ENCODE results near the gene DDX39B. TPM values are rescaled to one million over a fixed set of nuclear protein-coding genes. Genes with fewer than 3 reads are reported as not detected.
"Not testable (repeated sequence)": the region's sequence is repeated elsewhere in the genome, so short reads cannot be mapped to it uniquely, and the experiment has no call there.

Gene DDX39B
- total RNA-seq, 1 donor from 2014 or later, result 331 TPM

DNA sequence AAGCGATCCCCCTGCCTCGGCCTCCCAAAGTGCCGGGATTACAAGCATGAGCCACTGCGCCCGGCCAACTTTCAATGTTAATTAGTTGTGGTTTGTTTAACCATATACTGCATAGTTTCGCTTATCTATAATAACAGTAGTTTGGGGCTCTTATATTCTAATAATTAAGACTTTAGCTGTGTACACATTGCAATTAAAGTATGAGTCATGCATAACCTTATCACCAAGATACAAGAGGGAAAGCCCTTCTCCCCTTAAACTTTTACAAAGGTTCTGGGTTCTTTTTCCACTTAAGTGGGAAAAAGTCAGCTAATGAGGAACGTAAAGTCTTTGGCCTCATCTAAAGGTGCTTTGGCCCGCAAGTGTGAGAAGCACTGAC, 16.3 kb downstream of the DDX39B start:
- no peak overlapping the region for H3K27ac Mint-ChIP-seq (ENCODE audit: unreplicated experiment)
- peaks cover 14% of the 10 kb centered on the region for H3K27me3 Mint-ChIP-seq (ENCODE audit: unreplicated experiment)
- TF ChIP-seq CTCF (IDR thresholded peaks at IDR 0.05), result no peak
- H3K36me3 Mint-ChIP-seq (ENCODE audit: unreplicated experiment), result peaks cover 6% of the 10 kb centered on the region
- peaks cover 8% of the 10 kb centered on the region for H3K4me1 Mint-ChIP-seq (ENCODE audit: unreplicated experiment)
- no peak for DNase-seq (ENCODE audit: extremely low spot score, unreplicated experiment)
- H3K4me3 Mint-ChIP-seq (ENCODE audit: unreplicated experiment), result no peak overlapping the region
- no peaks in the 10 kb centered on the region for H3K9me3 Mint-ChIP-seq (ENCODE audit: unreplicated experiment)

DNA sequence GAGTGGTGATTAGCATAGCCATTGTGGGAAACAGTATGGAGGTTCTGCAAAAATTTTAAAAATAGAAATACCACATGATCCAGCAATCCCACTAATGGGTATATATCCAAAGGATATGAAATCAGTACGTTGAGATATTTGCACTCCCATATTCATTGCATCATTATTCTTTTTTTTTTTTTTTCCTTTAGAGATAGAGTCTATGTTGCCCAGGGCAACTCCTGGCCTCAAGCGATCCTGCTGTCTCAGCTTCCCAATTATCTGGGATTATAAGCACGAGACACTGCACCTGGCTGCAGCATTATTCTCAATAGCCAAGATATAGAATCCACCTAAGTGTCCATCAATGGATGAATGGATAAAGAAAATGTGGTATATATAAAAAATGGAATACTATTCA, 20.0 kb downstream of the DDX39B start:
- Mint-ChIP-seq H3K4me3 (ENCODE audit: unreplicated experiment) (no peak overlapping the region), H3K27me3 (ENCODE audit: unreplicated experiment) (peaks cover 20% of the 10 kb centered on the region), H3K4me1 (ENCODE audit: unreplicated experiment) (peaks cover 7% of the 10 kb centered on the region), H3K9me3 (ENCODE audit: unreplicated experiment) (no peaks in the 10 kb centered on the region), H3K27ac (ENCODE audit: unreplicated experiment) (no peak overlapping the region), H3K36me3 (ENCODE audit: unreplicated experiment) (no peaks in the 10 kb centered on the region)
- no peak for DNase-seq (ENCODE audit: extremely low spot score, unreplicated experiment)
- no peak for TF ChIP-seq CTCF (IDR thresholded peaks at IDR 0.05)

GRCh38 chr6:31513456-31514165, 28.2 kb downstream of the DDX39B start:
- no peak for DNase-seq (ENCODE audit: extremely low spot score, unreplicated experiment)
- Mint-ChIP-seq H3K27me3 (ENCODE audit: unreplicated experiment) (no peaks in the 10 kb centered on the region), H3K4me1 (ENCODE audit: unreplicated experiment) (peaks cover 5% of the 10 kb centered on the region), H3K4me3 (ENCODE audit: unreplicated experiment) (no peak overlapping the region), H3K27ac (ENCODE audit: unreplicated experiment) (no peak overlapping the region), H3K9me3 (ENCODE audit: unreplicated experiment) (no peaks in the 10 kb centered on the region), H3K36me3 (ENCODE audit: unreplicated experiment) (peaks cover 10% of the 10 kb centered on the region)
- no peak for TF ChIP-seq CTCF (IDR thresholded peaks at IDR 0.05)

DNA sequence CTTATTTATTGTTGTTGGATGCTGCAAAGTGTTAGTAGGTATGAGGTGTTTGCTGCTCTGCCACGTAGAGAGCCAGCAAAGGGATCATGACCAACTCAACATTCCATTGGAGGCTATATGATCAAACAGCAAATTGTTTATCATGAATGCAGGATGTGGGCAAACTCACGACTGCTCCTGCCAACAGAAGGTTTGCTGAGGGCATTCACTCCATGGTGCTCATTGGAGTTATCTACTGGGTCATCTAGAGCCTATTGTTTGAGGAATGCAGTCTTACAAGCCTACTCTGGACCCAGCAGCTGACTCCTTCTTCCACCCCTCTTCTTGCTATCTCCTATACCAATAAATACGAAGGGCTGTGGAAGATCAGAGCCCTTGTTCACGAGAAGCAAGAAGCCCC, 31.8 kb downstream of the DDX39B start:
- Mint-ChIP-seq H3K27me3 (ENCODE audit: unreplicated experiment) (no peaks in the 10 kb centered on the region), H3K36me3 (ENCODE audit: unreplicated experiment) (peaks cover 21% of the 10 kb centered on the region), H3K27ac (ENCODE audit: unreplicated experiment) (no peak overlapping the region), H3K4me3 (ENCODE audit: unreplicated experiment) (no peak overlapping the region), H3K4me1 (ENCODE audit: unreplicated experiment) (no peaks in the 10 kb centered on the region), H3K9me3 (ENCODE audit: unreplicated experiment) (no peaks in the 10 kb centered on the region)
- peak; percentile 54 for DNase-seq (ENCODE audit: extremely low spot score, unreplicated experiment)
- TF ChIP-seq CTCF (IDR thresholded peaks at IDR 0.05), result no peak

- not testable (repeated sequence) for H3K9me3 Mint-ChIP-seq (ENCODE audit: unreplicated experiment); H3K4me1 Mint-ChIP-seq (ENCODE audit: unreplicated experiment); H3K4me3 Mint-ChIP-seq (ENCODE audit: unreplicated experiment); H3K27me3 Mint-ChIP-seq (ENCODE audit: unreplicated experiment); H3K27ac Mint-ChIP-seq (ENCODE audit: unreplicated experiment)
- peaks cover 21% of the 10 kb centered on the region for H3K36me3 Mint-ChIP-seq (ENCODE audit: unreplicated experiment)
- peak; percentile 62 for DNase-seq (ENCODE audit: extremely low spot score, unreplicated experiment)
Measured at GRCh38 chr6:31509036-31509435, 32.8 kb downstream of the DDX39B start.

All from osteocyte (in vitro differentiated cells).